Activated CD4-positive, alpha-beta T cell treated with anti-CD3 and anti-CD28 coated beads, Interleukin-2, amount 50 U/mL, for 1 hour (primary cell): Measurements from ENCODE around the gene AREL1.

Experiments
- DNase-seq: peaks from one replicate; pipeline ENCODE4 v3.0.0-alpha.2; 2020

Gene AREL1

GRCh38 chr14:74658535-74659131, 54.2 kb downstream of the AREL1 start:
- no peak for DNase-seq

DNA sequence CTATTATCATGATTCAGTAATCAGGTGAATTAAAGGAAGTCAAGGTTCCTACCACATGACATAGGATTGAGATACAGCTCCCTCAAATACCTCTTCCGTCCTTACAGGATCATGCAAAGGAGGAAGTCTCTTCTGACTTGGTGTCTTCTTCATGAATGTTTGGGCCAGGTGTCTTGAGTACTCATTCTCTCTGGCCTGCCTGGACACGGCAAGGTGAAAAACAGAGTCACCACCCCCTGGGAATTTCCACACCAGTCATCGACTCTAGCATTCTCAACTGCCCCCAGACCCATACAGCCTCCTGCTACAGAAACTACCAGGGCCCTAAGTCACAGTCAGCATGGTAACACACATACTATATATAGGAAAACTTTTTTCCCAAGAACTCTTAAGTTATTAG, 55.9 kb downstream of the AREL1 start:
- DNase-seq = no peak

DNA sequence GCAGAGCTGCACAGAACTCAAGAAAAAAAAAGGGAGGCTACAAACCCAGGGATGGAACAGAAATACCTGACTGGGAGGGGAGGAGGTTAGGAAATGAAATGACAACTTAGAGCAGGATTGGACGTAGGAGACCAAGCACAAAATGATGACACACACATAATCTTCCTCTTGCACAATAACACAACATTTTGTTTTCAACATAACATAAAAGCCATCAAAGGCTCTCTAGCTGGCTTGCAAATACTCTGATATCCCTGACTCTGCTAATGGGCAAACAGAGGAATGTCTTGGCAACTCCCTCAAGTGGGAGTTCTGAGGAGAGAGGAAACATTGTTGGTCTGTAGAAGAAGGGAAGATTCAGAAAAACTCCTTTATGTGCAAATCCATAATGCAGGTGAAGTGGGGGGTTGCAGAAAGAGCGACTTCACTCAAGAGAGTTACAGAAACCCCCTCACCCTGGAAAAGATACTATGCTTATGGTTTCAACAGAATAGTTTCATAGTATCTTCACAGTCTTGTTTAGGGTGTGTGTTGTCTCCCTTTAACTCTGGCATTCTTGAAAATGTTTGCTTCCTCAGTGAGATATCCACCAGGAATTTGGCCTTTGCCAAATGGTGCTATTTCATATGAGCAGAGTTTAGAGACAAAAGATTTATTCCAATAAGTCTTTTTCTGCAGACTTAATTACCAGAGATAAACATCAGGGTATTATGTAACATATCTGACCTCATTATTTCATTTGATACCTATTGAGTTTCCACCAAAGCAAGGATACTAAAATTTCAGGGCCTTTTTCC, 57.1 kb downstream of the AREL1 start:
- DNase-seq = no peak

DNA sequence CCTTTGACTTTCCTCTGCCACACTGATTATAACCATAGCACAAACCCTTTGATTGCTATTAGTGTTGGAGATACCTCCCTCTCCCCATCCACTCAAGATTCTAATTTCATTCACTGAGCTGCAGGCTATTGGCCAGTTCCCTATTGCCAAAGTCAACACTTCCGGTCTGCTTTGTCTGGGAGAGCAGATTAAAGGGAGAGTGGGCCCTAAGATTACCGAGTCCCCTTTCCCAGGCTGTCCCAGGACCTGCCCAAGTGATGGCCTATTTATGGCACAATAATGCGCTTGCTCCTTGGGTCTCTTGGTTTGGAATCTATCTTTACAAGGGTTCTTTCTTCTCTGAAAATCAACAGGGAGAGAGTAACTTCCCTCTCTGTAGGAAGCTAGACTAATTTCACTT, 57.9 kb downstream of the AREL1 start:
- DNase-seq = no peak

- no peak for DNase-seq
Observed at GRCh38 chr14:74653386-74654138, 59.3 kb downstream of the AREL1 start.

DNA sequence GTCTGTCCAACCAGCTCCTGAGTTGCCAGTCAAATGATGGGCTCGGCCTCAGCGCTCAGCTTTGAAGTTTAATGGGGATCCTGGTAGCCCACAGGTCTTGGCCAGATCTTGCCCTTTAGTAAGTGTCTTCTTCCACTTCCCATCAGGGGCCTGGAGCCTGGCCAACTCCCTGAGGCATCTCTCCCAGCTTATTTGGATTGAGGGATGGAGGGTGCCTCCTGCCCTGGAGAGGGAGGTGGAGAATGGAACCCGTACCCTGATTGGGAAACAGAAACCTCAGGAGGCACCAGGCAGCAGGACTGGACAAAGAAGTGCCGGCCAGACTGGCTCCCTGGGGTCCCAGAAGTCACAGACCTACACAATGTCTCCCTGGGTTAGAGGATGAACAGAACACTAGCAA, 60.3 kb downstream of the AREL1 start:
- DNase-seq = no peak

DNA sequence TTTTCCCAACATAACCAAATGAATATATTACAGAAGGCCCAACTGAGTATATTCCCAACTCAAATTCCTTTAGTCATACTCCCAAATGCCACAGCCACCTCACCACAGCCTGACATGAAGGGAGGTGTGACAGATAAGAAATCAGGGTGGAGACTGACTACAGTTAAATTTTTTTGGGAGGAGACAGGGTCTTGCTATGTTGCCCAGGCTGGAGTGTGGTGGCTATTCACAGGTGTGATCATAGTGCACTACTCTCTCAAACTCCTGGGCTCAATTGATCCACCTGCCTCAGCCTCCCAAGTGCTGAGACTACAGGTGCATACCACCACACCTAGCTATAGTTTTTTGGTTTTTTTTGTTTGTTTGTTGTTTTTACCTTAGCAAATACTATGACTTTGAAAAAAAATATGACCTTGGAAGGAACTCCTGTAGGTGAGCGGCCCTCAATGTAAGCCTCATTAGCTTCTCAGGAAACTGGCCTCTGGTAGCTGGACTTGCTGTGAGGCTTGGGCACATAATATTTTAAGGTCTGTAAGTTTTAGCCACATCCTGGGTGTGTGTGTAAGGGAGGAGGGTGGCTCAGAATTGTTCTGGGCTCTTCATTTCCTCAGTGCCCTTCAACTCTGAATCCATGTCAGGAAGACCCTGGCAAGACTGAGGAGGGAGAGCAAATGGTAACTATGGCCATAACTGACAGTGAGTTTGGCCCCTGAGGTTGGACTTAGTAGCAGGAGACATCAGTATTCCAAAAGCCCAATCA, 61.8 kb downstream of the AREL1 start:
- DNase-seq = no peak

DNA sequence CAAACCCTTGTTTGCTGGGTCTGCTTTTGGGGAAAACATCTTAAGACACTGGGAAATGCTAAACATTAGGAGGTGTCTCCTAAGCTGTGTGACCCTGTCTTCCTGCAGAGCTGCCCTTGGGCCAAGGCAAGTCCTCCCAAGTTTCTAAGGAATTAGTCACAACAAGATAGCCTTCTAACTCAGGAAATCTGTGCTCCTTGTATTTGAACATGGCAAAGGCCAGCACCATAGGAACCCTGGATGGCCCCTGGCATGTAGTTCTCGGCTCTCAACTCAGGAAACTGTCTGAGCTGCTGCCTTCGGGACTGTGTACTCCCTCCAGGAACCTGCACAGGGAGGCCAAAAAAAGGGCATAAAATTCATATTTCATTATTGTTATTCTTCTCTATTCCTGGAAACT, 63.2 kb downstream of the AREL1 start:
- DNase-seq = no peak

- DNase-seq = no peak
Observed at GRCh38 chr14:74649167-74649566, 63.7 kb downstream of the AREL1 start.

DNA sequence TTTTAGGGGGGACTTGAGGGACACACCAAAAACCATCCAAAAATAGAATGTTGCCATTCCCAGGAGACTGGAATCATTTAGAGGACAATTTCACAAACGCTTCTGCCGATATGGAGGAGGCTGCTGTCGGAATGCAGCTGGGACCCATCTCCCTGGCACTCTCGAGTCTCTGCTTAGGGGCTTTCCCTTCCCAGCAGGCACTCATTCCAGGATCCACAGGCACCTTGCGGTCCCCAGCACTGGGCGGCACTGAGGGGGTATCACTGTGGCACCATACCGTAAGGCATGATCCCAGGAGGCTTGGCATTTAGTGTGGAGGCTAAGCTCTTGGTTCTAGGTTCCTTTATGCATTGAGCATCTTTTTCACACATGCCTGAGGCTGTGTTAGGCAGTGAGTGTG, 64.3 kb downstream of the AREL1 start:
- no peak for DNase-seq

DNA sequence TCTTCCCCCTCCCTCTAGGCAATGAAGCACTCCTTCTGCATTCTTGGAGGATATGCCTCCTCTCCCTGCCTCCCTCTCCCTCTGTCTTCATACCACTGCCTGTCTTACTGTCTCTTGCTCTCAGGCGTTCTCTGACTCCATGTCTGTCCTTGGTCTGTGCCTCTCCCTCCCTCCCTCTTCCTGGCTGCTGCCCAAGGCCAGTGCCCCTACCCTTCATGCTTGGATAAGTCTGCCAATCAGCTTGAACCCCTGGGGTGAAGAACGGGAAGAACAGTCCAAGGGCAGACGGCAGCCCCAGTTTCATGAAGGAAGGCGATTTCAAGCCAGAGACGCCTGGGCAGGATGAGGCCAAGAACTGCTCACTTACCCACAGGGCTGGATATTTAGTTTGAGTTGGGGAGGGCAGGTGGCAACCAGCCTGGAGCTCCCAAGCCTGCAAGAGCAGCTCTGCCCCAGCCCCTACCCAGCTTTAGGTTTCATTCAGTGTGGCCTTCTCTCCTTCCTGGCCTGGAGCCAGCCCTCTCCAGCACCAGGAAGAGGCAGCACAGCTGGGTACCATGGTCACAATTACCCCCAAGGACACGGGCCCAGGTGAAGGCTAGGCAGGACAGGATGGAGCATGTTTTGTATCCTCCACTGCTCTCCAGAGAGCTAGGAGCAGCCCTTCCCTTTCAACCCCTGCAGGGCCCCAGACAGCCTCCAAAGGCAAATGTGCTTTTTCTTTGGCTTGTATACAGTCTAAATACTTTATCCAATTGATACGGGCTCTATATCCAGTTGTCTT, 65.0 kb downstream of the AREL1 start:
- no peak for DNase-seq

DNA sequence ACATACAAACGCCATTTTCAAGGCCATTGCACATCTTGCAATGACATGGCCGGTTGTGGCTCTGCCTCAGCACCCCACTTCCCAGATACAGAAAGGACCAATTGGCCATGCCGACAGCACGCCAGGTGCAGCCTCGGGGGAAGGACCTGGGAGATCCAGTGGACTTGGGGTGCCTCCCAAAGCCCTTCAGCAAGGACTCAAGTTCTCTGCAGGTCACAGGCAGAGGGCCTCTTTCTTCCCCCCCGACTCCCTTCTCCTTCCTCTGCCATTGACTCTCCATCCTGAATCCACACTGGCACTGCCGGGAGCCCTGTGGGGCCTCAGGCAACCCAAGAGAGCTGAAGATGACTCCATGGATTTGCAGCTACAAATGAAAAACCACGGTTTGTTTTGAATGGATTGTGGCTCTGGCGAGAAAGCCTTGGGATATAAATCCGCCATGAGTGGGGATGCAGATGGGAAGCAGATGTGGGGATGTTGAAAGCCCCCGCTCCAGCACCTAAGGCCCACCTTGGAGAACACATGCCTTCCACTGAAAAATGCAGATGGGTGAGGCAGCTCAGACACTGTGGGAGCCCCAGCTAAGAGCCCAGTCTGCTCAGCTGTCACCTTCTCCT, 65.7 kb downstream of the AREL1 start:
- no peak for DNase-seq

GRCh38 chr14:74645756-74646470, 67.0 kb downstream of the AREL1 start:
- DNase-seq = no peak

DNA sequence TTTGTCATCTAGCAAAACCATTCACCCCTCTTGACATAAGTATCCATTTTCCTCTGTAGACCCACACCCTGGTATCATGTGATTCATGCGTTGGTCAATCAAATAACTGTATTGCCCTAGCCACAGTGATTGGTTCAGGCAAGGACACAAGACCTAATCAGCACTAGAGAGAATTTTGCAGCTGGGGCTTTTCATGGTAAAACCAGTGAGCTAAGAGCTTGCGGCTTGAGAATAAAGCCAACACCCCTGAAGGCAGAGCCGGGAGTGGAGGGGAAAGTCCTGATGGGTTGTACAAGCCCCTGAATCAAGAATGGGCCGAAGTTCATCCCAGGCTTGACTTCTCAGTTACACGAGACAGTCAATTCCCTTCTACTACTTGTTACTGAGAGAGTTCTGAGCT, 67.6 kb downstream of the AREL1 start:
- no peak for DNase-seq

DNA sequence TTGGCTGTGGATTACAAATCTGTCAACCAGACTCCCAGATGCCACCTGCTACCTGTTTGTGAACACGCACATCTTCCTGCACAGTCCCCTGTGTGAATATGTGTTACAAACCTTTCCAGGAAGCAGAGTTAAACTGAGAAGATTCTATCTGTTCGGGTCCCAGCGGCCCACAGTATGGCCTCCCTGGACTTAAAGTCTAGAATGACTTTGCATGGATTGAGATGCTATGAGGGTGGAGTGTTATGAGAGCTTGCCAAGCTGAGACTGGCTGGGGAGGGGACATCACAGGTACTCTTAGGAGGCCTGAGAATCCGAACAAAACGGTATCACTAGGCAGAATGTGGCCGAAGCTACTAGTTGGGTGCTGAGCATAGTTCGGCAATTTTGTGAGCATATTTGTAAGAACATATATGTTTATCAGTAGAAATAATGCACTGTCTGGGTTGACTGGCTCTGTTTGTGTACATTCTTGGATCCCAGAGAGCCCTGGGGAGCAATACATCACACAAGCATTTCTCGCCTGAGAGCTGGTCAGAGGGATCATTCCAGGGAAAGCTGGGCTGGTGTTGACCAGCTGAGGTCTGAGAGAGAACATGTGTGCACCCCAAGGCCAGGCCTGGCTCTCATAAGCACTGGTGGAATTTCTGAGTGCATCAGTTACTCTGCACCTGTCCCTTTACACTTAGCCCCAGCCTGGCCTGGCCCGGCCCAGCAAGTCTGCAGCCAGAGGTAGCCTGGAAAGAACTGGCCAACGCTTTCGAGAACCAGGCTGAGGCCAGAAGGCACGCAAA, 71.1 kb downstream of the AREL1 start:
- DNase-seq = no peak

- no peak for DNase-seq
Observed at GRCh38 chr14:74638966-74639365, 73.9 kb downstream of the AREL1 start.

DNA sequence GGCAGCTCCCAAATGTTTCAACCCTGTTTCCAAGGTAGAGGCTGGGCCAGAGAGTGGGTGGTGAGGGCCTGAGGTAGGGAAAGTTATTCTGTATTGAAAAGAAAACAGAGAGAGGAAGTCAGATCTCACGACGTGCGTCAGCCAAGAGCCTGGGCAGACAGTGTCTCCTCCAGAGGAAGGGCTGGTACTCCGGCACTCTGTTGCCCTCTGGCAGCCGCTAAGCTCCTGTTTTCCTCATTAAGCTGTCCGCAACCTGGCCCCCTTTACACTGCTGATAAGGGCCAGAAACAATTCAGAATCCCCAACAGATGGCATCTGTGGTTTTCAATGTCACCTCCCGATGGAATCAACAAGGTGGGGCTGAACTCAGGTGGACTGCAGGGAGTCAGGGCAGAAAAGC, 74.8 kb downstream of the AREL1 start:
- no peak for DNase-seq

DNA sequence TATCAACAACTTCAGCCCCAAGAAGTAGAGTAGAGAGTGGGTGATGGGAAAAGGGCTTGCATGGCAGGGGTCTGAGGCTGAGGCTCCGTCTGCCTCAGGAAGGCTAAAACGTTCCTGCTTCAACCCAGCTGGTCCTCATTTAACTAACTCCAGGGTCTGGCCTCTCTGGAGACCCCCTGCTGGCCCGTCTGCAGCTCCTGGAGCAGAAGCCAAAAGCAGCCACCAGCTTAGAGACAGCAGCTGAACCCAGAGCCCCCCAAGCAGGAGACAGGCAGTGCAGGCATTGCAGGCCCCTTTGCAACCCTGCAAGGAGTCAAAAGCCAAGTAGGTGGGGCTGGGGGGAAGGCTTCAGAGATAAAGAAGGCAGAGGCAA, 75.7 kb downstream of the AREL1 start:
- DNase-seq = no peak

- no peak for DNase-seq
Observed at GRCh38 chr14:74636424-74637177, 76.3 kb downstream of the AREL1 start.

- no peak for DNase-seq
Observed at GRCh38 chr14:74635847-74636246, 77.0 kb downstream of the AREL1 start.
